DMS53 treated with DMSO at 0.1 percent for 48 hours (cell line): ENCODE results near the gene FAM78A.

Source experiments
- DNase-seq: peaks from one replicate; lab custom pipeline; 2025; ENCODE audit not compliant: unreplicated experiment; lab: John Stamatoyannopoulos, UW

The FAM78A gene

GRCh38 chr9:131239161-131239975, 36.9 kb downstream of the FAM78A start:
- DNase-seq: no peak

GRCh38 chr9:131238402-131239021, 37.8 kb downstream of the FAM78A start:
- no peak for DNase-seq

DNA sequence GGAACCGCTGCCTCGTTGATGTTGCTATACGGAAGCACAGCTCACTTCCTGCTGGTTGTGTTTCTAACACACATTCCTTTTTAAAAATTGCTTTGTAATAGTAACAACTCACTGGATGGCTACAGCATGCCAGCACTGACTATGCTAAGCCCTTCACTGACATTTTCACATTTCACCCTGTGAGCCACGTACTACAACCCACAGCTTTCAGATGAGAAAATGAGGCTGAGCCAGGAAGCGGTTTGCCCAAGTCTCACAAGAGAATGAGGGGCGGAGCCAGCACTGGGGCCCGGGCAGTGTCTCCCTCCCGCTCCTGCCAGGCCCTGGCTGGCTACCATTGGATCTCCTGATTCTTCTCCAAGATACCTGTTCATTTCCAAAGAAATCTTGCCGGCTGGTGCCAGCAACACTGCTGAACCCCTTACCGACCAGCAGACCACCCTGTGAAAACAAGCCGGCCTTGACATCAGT, 38.3 kb downstream of the FAM78A start:
- DNase-seq: peak; percentile 61

- DNase-seq: no peak
Observed at GRCh38 chr9:131237291-131237690, 39.0 kb downstream of the FAM78A start.

DNA sequence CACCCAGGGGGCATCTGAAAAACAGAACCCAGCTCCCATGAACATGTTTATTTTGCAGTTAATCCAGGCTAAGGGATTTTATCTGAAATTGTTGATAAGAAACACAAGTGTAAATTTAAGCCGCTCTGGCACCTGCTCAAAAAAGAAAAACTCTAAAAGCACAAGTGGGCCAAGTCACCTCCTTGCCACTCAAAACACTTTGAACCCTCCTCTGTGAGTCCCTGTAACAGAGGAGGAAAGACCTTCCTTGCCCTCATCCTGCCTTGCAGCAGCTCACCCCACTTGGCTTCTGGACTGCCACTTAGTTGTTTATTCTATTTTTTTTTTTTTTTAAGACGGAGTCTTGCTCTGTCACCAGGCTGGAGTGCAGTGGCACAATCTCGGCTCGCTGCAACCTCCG, 39.5 kb downstream of the FAM78A start:
- no peak for DNase-seq

DNA sequence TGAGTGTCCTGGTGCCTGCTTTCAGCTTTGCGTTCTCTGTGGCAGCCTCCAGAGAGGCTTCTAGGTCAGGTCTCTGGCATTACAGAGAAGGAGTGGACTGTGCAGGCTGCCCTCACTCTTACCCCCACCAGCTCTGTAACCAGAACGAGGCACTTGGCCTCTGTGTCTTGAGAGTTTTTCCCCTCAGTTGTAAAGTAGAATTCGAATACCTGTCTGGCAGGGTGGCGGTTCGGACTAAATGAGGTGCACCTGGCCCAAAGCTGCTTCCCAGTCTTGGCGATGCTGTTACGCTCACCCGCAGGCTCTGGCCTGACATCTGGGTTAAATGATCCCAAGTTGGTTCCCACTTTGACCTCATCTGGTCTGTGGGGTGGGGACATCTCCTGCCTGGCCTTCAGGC, 40.1 kb downstream of the FAM78A start:
- no peak for DNase-seq

- DNase-seq: no peak
Observed at GRCh38 chr9:131235480-131235851, 40.8 kb downstream of the FAM78A start.

DNA sequence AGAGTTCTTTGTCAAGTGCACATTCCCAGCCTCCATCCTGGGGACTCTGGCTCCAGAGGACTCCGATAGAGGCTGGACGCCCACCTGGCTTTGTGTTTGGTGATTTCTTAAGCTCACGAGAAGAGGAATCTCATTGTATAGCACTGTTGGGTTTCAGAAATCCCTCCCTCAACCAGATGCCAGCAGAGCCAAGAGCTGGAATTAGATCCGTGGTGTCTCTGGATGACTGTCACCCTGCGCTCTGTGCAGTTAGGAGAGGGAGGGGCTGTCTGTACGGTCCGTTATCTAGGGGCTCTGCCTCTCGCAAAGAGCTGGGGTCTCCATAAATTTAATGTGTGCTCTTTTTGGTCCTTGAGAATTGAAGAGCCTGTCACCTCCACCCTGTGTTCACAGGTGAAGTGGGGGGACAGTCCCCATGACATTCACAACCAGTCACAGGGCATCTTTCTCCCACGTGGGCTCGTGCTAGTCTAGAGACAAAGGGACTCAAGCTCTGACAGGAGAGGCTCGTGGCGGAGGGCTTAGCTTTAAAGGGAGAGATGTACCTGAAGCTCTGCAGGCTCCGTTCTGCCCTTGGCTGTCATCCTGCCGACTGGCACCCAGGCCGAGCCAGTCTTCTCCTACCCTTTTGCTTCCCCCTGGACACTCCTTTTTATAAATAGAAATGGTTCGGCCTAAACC, 41.4 kb downstream of the FAM78A start:
- no peak for DNase-seq

GRCh38 chr9:131233995-131234394, 42.3 kb downstream of the FAM78A start:
- DNase-seq: no peak

GRCh38 chr9:131233556-131233955, 42.8 kb downstream of the FAM78A start:
- no peak for DNase-seq

DNA sequence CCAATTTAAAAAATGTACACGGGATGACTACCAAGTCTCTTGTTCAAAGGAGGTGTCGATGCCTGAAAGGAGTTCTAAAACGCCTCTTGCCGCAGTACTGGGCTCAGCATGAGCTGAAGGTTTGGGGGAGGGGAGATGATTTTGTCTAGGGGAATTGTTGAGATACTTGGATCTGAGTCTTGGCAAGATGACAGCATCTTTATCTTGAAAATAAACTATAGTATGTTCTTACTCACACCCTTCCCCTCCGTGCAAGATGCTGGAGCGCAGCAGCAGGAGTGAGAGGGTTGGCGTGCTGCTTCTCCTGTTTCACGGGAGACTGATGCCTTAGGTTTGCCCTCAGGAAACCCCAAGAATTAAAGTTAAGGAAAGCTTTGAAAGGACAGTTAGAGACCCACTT, 47.3 kb downstream of the FAM78A start:
- DNase-seq: no peak

- no peak for DNase-seq
Observed at GRCh38 chr9:131227959-131228460, 48.3 kb downstream of the FAM78A start.

DNA sequence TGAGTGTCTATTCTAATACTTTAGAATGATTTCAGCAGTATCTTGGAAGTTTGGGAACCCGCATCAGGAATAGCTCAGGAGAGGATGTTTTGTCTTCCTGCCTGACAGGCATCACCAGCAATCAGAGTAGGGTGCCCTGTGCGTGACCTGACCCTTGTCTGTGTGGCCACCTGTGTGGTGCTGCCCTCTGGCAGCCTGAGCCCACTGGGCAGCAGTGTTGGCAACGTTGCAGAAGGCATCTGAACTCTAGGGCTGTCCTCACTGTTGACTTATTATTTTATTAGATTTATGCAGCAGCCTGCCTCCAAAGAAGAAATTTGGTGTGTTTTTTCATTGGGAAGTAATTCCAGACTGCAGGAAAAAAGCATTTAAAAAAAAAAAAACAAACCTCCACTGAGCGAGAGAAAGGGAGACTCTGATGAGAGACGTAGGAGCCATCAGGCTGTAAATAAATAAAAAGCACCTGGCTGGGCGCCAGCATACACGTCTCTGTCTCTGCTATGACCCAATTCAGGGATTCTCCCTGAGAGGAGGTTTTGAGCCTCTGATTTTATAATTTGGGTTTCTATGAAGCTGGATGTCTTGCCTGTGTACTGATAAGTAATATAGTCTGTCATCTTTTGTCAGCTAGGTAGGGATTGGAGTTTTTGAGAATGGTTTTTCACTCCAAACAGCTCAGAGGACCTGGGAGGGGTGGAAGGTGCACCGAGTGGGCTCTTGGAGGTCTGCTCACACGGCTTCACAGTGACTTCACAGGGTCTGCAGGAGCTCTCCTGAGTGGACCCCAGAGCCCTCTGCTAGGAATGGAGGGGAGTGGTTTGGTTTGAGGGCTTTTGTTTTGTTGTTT, 49.0 kb downstream of the FAM78A start:
- no peak for DNase-seq

GRCh38 chr9:131226226-131226625, 50.1 kb downstream of the FAM78A start:
- DNase-seq: no peak

DNA sequence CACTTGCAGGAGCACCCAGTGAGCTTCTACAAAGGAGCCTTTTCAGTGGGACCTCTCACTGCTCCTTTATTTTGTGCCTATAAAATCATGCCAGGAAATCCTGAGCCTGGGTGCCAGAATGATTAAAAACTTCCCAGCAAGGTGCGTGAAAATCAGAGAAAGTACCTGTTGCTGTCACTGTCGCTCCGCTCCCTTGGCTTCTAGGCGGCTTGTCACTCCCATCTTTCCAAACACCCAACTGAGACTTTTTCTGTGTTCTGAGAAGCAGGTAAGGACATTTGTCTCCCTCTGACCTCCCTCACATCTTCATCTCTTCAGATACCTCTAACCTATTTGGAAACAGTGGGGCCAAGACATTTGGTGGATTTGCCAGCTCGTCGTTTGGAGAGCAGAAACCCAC, 53.9 kb downstream of the FAM78A start:
- DNase-seq: no peak

DNA sequence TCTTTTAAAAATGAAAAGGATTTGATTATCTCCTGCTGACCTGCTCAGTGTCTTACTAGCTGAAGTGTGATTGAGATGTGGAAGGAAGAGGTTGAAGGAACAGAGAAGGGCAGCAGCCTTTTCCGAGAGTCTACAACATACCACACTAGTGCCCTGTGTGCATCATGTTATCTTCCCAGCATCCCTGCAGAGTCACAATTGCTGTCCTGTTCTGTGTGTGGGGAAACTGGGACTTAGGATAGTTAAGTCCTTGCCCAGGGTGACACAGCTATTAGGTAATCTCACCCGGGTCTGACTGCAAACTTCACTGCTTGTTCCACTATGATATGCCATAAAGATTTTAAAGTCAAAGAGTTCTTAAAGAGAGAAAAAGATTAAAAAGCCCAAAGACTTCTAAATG, 55.8 kb downstream of the FAM78A start:
- DNase-seq: no peak

- no peak for DNase-seq
Observed at GRCh38 chr9:131218370-131218769, 57.9 kb downstream of the FAM78A start.

DNA sequence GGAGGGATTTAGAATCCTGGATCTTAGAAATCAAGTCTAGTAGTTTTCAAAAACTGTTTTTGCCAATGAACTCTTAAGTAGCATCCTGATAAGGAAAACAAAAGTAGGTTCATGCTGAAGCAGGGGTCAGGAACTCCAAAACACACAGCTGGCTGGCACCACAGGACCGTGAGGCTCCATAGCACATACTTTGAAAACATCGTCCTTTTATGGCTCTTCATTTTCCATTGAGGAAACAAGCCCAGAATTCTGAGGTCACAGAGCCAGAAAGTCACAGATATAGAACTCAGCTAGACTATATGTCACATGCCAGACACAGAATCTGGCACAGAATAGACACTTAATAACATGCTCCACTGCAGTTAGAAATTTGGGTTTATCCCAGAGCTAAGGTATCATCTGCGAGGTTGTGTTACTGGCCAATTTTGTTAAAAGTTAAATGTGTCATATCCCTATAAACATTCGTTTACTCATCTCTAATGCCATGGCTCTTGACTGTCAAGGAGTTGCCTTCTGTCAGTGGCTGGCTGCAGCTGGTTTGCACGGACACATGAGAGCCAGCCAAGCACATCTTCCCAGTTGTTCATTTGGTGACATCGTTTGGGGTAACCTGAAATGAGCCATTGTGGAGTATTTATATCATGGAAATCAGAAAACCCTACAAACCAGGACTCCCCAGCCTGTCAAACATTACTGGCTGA, 58.8 kb downstream of the FAM78A start:
- peak; percentile 18 for DNase-seq

- DNase-seq: no peak
Observed at GRCh38 chr9:131216806-131217205, 59.5 kb downstream of the FAM78A start.

DNA sequence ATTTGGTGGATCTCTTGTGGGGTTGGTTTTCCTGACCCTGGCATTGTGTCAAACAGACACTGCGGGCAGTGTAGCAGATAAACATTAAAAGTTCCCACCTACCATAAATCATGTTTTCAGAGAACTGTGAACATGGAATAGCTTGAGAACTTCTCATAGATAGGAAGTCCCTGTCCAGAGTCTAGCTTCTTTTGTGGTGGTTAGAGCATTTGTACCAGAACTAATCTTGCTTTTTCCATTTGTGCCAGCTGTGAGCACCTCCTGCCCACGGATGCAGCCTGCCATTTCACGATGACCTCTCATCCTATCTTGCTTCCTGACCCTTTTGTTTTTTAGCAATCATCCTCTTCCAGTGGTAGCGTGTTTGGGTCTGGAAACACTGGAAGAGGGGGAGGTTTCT, 61.4 kb downstream of the FAM78A start:
- no peak for DNase-seq
